ENCODE results near the gene ZNF583. TPM values are rescaled to one million over a fixed set of nuclear protein-coding genes. Genes with fewer than 3 reads are reported as not detected.

Gene ZNF583
- total and polyA plus RNA-seq, 2 experiments from 2014 or later: 4.8 to 9.7 TPM

GRCh38 chr19:56474308-56474707 is 70.2 kb downstream of the ZNF583 start:
- peaks cover 9% of the 10 kb centered on the region for H3K9me3 ChIP-seq (ENCODE audit: low read depth)
- 85% methylated on average over 3 of the region's 3 CpGs for WGBS (ENCODE audit: low lambda C conversion rate, missing lambda C conversion rate)
- H3K36me3 ChIP-seq (replicated peaks; ENCODE audit: insufficient read depth, low read depth): no peaks in the 10 kb centered on the region

GRCh38 chr19:56476093-56476492 is 72.0 kb downstream of the ZNF583 start:
- H3K27ac ChIP-seq: no peak overlapping the region
- H3K4me1 ChIP-seq (ENCODE audit: insufficient read depth): no peaks in the 10 kb centered on the region
- 81% methylated on average over 10 of the region's 10 CpGs for WGBS (ENCODE audit: low lambda C conversion rate, missing lambda C conversion rate)
- H2AFZ ChIP-seq: no peak overlapping the region
- no peaks in the 10 kb centered on the region for H4K20me1 ChIP-seq (ENCODE audit: insufficient read depth, poor library complexity, severe bottlenecking)
- H3K9me3 ChIP-seq (ENCODE audit: low read depth): peaks cover 11% of the 10 kb centered on the region
- H3K9me2 ChIP-seq (replicated peaks; ENCODE audit: insufficient read depth): no peaks in the 10 kb centered on the region
- H3K36me3 ChIP-seq (replicated peaks; ENCODE audit: insufficient read depth, low read depth): no peaks in the 10 kb centered on the region
- peak overlapping the region; percentile 78 for H3K4me2 ChIP-seq
- peaks cover 22% of the 10 kb centered on the region for H3K79me2 ChIP-seq
- DNase-seq (ENCODE audit: low spot score): no peak
- H3K4me3 ChIP-seq: no peak overlapping the region
- TF ChIP-seq EZH2phosphoT487 (IDR thresholded peaks at IDR 0.05; ENCODE audit: low read depth, severe bottlenecking, unreplicated experiment): no peak
- no peak for TF ChIP-seq EZH2 (IDR thresholded peaks at IDR 0.05; ENCODE audit: borderline replicate concordance)
- TF ChIP-seq CTCF (IDR thresholded peaks at IDR 0.05; ENCODE audit: poor library complexity): no peak
- no peaks in the 10 kb centered on the region for H3K27me3 ChIP-seq

More at GRCh38 chr19:56474308-56474707, 70.2 kb downstream of the ZNF583 start:
- no peak for DNase-seq (ENCODE audit: low spot score)
- Histone ChIP-seq H3K79me2 (peaks cover 15% of the 10 kb centered on the region), H3K4me2 (no peak overlapping the region), H4K20me1 (ENCODE audit: insufficient read depth, poor library complexity, severe bottlenecking) (no peaks in the 10 kb centered on the region), H3K9me2 (replicated peaks; ENCODE audit: insufficient read depth) (no peaks in the 10 kb centered on the region), H3K4me3 (no peak overlapping the region), H2AFZ (no peak overlapping the region), H3K27me3 (no peaks in the 10 kb centered on the region), H3K27ac (no peak overlapping the region), H3K4me1 (ENCODE audit: insufficient read depth) (no peaks in the 10 kb centered on the region)
- TF ChIP-seq CTCF (IDR thresholded peaks at IDR 0.05; ENCODE audit: poor library complexity): no peak

Other genes with a start within 250 kb of the ZNF583 start
- gene GALP, start 228.3 kb upstream of the ZNF583 start, total RNA-seq: not detected in 2 replicates
- gene GALP, start 228.3 kb upstream of the ZNF583 start, polyA plus RNA-seq: not detected in 2 replicates
- gene ZSCAN5B, start 206.5 kb upstream of the ZNF583 start, total RNA-seq: not detected in 2 replicates
- not detected in 2 replicates for gene ZSCAN5B, start 206.5 kb upstream of the ZNF583 start, polyA plus RNA-seq
- not detected in 2 replicates for gene ZSCAN5C, start 202.1 kb upstream of the ZNF583 start, total RNA-seq
- gene ZSCAN5C, start 202.1 kb upstream of the ZNF583 start, polyA plus RNA-seq: not detected in 2 replicates
- gene EDDM13, start 131.6 kb upstream of the ZNF583 start, total RNA-seq: not detected in 2 replicates
- gene EDDM13, start 131.6 kb upstream of the ZNF583 start, polyA plus RNA-seq: 1.3 TPM in 1 of 2 replicates, not detected in the other
- gene ZSCAN5A, start 89.5 kb upstream of the ZNF583 start, total RNA-seq: 7.0 and 10.6 TPM in 2 replicates
- gene ZSCAN5A, start 89.5 kb upstream of the ZNF583 start, polyA plus RNA-seq: 4.9 and 7.3 TPM in 2 replicates
- 3.2 and 3.9 TPM in 2 replicates for gene ZNF582, start 10.8 kb upstream of the ZNF583 start, total RNA-seq
- gene ZNF582, start 10.8 kb upstream of the ZNF583 start, polyA plus RNA-seq: 4.5 and 5.6 TPM in 2 replicates
- 3.4 and 4.4 TPM in 2 replicates for gene ZNF667, start 73.0 kb downstream of the ZNF583 start, total RNA-seq
- 2.4 and 2.7 TPM in 2 replicates for gene ZNF667, start 73.0 kb downstream of the ZNF583 start, polyA plus RNA-seq
- gene ZNF471, start 103.5 kb downstream of the ZNF583 start, total RNA-seq: 1.8 and 2.1 TPM in 2 replicates
- 1.7 and 2.5 TPM in 2 replicates for gene ZNF471, start 103.5 kb downstream of the ZNF583 start, polyA plus RNA-seq
- 4.7 and 5.7 TPM in 2 replicates for gene ZFP28, start 134.6 kb downstream of the ZNF583 start, total RNA-seq
- 3.5 and 4.1 TPM in 2 replicates for gene ZFP28, start 134.6 kb downstream of the ZNF583 start, polyA plus RNA-seq
- gene ZNF470, start 163.1 kb downstream of the ZNF583 start, total RNA-seq: 2.5 and 4.9 TPM in 2 replicates
- 1.7 and 1.8 TPM in 2 replicates for gene ZNF470, start 163.1 kb downstream of the ZNF583 start, polyA plus RNA-seq
- 5.2 and 9.5 TPM in 2 replicates for gene ZNF71, start 191.0 kb downstream of the ZNF583 start, total RNA-seq
- gene ZNF71, start 191.0 kb downstream of the ZNF583 start, polyA plus RNA-seq: 5.8 and 9.2 TPM in 2 replicates
- not detected in 2 replicates for gene SMIM17, start 238.8 kb downstream of the ZNF583 start, total RNA-seq
- 0.45 and 0.47 TPM in 2 replicates for gene SMIM17, start 238.8 kb downstream of the ZNF583 start, polyA plus RNA-seq

Data from hepatocyte (in vitro differentiated cells).